Cardiac fibroblast (primary cell): ENCODE data around the gene LETM1.
A peak's percentile ranks its signal among the peaks of the same experiment; 100 is the strongest.

Source experiments
- DNase-seq, 2 donors: peaks; one replicate each; pipeline versions ENCODE4 v3.0.0 to v3.0.0-alpha.2; 2010; ENCODE audit warnings: low read depth in 2 of 2
- H3K4me3 ChIP-seq, 2 donors: replicated peaks in 1 of 2; 1 replicate in 1 of 2; 2 replicates in 1 of 2; pipeline ENCODE4 v1.5.1; 2011; ENCODE audit warnings: low read depth in 2 of 2, low read length in 2 of 2, mild to moderate bottlenecking in 2 of 2, moderate library complexity in 1 of 2
- CTCF ChIP-seq: IDR thresholded peaks from one replicate; pipeline ENCODE4 v1.5.1; 2011; ENCODE audit warnings: low read depth, mild to moderate bottlenecking, low read length, inconsistent platforms

The LETM1 gene

GRCh38 chr4:1803523-1804423 is 52.2 kb downstream of the LETM1 start:
- no peak for TF ChIP-seq CTCF
- no peak for DNase-seq
- no peak overlapping the region for H3K4me3 ChIP-seq

GRCh38 chr4:1802720-1803522 is 53.0 kb downstream of the LETM1 start:
- DNase-seq, result no peak
- no peak overlapping the region for H3K4me3 ChIP-seq
- no peak for TF ChIP-seq CTCF

- peak; percentile 33 to 35 for DNase-seq
Measured at GRCh38 chr4:1802151-1802715, 53.7 kb downstream of the LETM1 start.

GRCh38 chr4:1801286-1801958 is 54.5 kb downstream of the LETM1 start:
- DNase-seq, result no peak
- no peak overlapping the region for H3K4me3 ChIP-seq
- no peak for TF ChIP-seq CTCF

More at GRCh38 chr4:1802151-1802715, 53.7 kb downstream of the LETM1 start:
- TF ChIP-seq CTCF, result no peak
- no peak overlapping the region for H3K4me3 ChIP-seq

- DNase-seq, result no peak
- no peak for TF ChIP-seq CTCF
- no peak overlapping the region for H3K4me3 ChIP-seq
Measured at GRCh38 chr4:1800805-1801204, 55.2 kb downstream of the LETM1 start.
